Panc1 (cell line): ENCODE results near the gene TRIM41.

Experiments
- POLR2AphosphoS5 ChIP-seq: IDR thresholded peaks from 2 replicates; pipeline ENCODE4 v1.6.1; 2012; ENCODE audit warnings: mild to moderate bottlenecking, low read depth, low read length, moderate library complexity
- TCF7L2 ChIP-seq: IDR thresholded peaks from 2 replicates; pipeline ENCODE4 v1.6.1; 2011; ENCODE audit warnings: mild to moderate bottlenecking, low read depth, low read length, inconsistent platforms
- TF ChIP-seq, protein P1 (sequence below): fragments of 450-650 bp; IDR thresholded peaks from 2 replicates; pipeline ENCODE4 v1.5.1; 2017; ENCODE audit warnings: mild to moderate bottlenecking
- TF ChIP-seq, protein P2 (sequence below), 2 experiments: IDR thresholded peaks; 2 replicates each; pipeline ENCODE4 v1.6.1; 2011 to 2012; ENCODE audit warnings: low read depth in 2 of 2, control low read depth in 1 of 2, low read length in 1 of 2, mild to moderate bottlenecking in 1 of 2, moderate library complexity in 1 of 2; ENCODE audit not compliant: insufficient read depth in 1 of 2

DNA sequence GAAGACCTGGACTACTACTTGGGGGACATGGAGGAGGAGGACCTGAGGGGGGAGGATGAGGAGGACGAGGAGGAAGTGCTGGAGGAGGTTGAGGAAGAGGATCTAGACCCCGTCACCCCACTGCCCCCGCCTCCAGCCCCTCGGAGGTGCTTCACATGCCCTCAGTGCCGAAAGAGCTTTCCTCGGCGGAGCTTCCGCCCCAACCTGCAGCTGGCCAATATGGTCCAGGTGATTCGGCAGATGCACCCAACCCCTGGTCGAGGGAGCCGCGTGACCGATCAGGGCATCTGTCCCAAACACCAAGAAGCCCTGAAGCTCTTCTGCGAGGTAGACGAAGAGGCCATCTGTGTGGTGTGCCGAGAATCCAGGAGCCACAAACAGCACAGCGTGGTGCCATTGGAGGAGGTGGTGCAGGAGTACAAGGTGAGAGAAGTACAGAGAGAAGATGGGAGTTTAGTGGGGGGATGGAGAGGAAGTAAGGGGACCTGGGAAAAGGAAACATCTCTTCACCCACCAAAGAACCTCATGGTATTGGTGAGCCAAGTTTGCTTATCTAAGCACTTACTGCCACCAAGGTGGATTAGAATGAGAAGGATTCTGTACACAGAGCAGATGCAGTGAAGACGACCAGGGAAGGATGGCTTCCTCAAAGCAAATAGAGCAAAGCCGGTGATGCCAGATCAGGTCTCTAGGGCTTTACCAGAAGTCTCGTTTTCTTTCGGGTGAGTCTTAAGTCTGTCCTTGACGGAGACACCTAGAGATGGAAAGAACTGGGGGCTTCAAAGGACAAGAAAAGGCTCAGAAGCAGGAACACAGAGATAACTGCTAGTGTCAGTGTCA is 1.5 kb downstream of the TRIM41 start:
- TF ChIP-seq, protein P1, sequence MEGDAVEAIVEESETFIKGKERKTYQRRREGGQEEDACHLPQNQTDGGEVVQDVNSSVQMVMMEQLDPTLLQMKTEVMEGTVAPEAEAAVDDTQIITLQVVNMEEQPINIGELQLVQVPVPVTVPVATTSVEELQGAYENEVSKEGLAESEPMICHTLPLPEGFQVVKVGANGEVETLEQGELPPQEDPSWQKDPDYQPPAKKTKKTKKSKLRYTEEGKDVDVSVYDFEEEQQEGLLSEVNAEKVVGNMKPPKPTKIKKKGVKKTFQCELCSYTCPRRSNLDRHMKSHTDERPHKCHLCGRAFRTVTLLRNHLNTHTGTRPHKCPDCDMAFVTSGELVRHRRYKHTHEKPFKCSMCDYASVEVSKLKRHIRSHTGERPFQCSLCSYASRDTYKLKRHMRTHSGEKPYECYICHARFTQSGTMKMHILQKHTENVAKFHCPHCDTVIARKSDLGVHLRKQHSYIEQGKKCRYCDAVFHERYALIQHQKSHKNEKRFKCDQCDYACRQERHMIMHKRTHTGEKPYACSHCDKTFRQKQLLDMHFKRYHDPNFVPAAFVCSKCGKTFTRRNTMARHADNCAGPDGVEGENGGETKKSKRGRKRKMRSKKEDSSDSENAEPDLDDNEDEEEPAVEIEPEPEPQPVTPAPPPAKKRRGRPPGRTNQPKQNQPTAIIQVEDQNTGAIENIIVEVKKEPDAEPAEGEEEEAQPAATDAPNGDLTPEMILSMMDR: no peak
- TF ChIP-seq, protein P2, sequence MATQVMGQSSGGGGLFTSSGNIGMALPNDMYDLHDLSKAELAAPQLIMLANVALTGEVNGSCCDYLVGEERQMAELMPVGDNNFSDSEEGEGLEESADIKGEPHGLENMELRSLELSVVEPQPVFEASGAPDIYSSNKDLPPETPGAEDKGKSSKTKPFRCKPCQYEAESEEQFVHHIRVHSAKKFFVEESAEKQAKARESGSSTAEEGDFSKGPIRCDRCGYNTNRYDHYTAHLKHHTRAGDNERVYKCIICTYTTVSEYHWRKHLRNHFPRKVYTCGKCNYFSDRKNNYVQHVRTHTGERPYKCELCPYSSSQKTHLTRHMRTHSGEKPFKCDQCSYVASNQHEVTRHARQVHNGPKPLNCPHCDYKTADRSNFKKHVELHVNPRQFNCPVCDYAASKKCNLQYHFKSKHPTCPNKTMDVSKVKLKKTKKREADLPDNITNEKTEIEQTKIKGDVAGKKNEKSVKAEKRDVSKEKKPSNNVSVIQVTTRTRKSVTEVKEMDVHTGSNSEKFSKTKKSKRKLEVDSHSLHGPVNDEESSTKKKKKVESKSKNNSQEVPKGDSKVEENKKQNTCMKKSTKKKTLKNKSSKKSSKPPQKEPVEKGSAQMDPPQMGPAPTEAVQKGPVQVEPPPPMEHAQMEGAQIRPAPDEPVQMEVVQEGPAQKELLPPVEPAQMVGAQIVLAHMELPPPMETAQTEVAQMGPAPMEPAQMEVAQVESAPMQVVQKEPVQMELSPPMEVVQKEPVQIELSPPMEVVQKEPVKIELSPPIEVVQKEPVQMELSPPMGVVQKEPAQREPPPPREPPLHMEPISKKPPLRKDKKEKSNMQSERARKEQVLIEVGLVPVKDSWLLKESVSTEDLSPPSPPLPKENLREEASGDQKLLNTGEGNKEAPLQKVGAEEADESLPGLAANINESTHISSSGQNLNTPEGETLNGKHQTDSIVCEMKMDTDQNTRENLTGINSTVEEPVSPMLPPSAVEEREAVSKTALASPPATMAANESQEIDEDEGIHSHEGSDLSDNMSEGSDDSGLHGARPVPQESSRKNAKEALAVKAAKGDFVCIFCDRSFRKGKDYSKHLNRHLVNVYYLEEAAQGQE (IDR thresholded peaks at IDR 0.05; ENCODE audit: insufficient read depth in 1 of 2, low read depth in 2 of 2, low read length in 1 of 2): no peak
- TF ChIP-seq POLR2AphosphoS5 (no peak), TCF7L2 (no peak)
